Retina (tissue), 1 donor: ENCODE data around the gene PITPNC1.
"Not testable (repeated sequence)": the region's sequence is repeated elsewhere in the genome, so short reads cannot be mapped to it uniquely, and the experiment has no call there.

Experiments used
- DNase-seq: peaks from one replicate; pipeline ENCODE4 v3.0.0-alpha.2; 2016

The PITPNC1 gene

DNA sequence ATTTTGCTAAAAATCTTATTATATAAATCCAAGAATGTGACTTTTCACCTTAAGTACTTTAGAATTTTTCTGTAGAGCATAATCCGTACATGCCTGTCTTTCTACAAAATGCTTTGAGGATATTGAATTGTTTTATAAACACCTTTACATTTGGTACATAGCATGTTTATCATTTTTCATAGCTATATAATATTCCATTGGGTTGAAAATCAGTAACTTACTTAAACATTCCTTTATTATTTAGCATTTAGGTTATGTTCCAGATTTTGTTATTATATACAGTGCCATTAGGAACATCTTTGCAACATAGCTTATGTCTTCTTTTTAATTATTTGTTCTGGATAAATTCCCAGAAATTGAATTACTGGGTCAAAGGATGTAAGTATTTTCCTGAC is 323.6 kb downstream of the PITPNC1 start:
- no peak for DNase-seq

- not testable (repeated sequence) for DNase-seq
Measured at GRCh38 chr17:67702861-67703260, 325.8 kb downstream of the PITPNC1 start.

- no peak for DNase-seq
Measured at GRCh38 chr17:67707442-67707841, 330.4 kb downstream of the PITPNC1 start.

GRCh38 chr17:67708378-67708777 is 331.3 kb downstream of the PITPNC1 start:
- DNase-seq: no peak

DNA sequence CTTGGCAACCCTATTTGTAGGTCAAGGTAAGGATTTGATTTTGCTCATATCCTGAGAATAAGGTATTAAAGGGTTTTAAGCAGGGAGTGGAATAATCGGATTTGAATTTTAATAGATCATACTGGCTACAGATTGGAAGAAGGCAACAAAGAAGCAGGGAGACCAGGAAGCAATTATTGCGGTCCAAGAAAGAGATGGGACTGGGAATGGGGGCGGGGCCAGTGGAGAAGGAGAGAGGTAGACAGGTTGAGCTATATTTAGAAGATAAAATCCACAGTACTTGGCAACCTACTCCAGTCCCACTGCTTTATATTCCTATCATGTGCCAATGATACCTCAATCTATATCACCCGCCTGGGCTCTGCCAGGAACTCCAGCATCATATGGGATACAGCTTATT is 334.8 kb downstream of the PITPNC1 start:
- DNase-seq: no peak

GRCh38 chr17:67712375-67712774 is 335.3 kb downstream of the PITPNC1 start:
- no peak for DNase-seq

DNA sequence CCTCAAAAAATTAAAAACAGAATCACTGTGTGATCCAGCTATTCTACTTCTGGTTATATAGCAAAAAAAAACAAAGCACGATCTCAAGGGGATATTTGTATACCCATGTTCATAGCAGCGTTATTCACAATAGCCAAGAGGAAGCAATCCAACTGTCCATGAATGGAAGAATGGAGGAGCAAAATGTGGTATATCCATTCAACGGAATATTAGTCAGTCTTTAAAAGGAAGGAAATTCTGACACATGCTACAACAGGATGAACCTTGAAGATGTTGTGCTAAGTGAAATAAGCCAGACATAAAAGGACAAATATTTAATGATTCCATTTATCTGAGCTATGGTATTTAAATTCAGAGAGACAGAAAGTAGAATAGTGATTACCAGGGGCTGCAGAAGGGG is 336.1 kb downstream of the PITPNC1 start:
- DNase-seq: no peak

GRCh38 chr17:67716405-67716798 is 339.3 kb downstream of the PITPNC1 start:
- no peak for DNase-seq

DNA sequence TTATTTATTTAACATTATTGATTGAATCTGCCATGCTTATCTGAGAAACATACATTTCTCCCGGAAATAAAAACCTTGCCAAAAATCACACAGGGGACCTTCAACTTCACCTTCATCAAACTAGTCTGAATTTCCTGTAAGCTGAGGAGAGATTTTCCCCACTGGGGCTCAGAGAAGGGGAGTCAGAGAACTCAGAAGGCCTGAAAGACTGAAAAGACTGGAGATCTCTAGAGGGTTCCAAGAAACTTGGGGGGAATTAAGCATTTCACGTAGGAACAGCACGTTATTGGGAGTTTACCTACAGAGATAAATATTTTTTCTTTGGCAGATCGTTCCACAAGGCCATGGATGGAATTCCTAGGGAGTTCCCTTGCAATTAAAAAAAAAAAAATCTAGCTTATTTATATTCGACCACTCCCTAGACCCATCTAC is 340.1 kb downstream of the PITPNC1 start:
- DNase-seq: no peak

DNA sequence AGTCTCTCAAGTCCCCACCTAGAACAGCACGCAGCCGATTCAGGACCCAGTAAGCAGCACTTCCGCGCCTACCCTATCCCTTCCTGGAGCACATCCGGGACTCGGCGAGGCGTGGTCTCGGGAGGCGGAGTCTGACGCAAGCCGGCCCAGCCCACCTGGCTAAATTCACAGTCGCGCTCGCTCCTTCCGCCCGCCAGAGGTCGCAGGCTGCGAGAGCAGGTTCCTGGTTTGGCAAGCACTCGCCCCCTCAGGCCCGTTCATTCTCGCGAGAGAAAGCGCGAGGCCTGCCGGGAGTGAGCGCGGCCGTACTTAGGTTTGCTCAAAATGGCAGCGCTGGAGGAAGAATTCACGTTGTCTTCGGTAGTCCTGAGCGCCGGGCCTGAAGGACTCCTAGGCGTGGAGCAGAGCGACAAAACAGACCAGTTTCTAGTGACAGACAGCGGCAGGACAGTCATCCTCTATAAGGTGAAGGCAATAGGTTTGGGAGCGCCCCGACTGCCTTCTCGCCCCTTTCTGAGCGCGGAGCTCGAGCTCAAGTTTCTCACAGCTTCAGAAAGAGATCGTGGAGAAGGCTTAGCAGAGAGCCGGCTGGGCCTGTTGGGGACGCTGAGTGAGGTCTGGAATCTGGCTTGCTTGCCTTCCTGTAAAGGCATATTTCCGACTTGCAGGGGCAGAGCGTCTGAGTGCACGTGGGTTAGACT is 340.7 kb downstream of the PITPNC1 start, which contains the start of gene NOL11:
Gene NOL11 (plus strand): TSS at position 313 of the 701 bp plus-strand sequence. CDS start 12 bp downstream, at position 325.
- DNase-seq: peak; percentile 99

- no peak for DNase-seq
Measured at GRCh38 chr17:67718325-67718941, 341.4 kb downstream of the PITPNC1 start.

DNA sequence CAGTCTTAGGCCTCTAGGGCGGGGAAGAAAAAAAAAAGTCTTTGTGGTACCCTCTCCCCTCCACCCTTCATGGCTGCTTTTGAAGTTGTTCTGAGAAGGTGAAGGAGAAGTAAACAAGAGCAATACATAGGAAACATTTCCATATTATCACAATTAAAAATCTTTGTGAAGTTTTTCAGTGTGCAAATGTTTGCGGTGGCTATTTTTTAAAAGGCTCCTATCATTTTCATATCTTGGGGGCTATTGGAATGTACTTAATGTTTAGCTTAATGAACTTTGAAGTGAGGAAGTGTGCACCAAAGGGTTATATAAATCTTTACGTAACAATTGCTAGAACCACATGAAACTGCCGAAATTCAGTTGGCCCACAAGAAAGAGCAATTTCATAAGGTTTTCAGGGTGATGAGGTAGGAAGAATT is 348.3 kb downstream of the PITPNC1 start:
- DNase-seq: no peak

- DNase-seq: no peak
Measured at GRCh38 chr17:67725807-67726206, 348.7 kb downstream of the PITPNC1 start.

DNA sequence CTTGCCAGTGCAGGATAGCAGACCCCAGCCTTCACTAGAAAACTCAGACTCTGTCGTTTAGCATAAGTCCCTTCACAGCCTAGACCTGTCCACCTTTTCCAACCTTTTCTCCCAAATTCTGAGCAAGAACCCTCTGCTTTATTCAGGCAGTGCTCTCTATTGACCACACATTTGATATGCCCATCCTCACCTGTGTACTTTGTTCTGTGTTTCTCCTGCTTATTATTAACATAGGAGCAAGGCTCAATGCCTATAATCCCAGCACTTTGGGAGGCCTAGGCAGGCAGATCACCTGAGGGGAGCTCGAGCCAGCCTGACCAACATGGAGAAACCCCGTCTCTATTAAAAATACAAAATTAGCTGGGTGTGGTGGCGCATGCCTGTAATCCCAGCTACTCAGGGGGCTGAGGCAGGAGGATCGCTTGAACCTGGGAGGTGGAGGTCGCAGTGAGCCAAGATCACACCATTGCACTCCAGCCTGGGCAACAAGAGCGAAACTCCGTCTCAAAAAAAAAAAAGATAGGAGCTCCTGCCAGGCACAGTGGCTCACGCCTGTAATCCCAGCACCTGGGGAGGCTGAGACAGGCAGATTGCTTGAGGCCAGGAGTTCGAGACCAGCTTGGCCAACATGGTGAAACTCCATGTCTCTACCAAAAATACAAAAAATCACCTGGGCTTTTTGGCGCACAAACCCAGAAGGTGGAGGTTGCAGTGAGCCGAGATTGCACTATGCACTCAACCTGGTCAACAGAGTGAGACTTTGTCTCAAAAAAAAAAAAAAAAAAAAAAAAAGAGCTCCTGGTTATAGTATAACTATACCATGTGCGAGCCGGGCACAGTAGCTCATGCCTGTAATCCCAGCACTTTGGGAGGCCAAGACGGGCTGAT is 350.3 kb downstream of the PITPNC1 start:
- not testable (repeated sequence) for DNase-seq

GRCh38 chr17:67729903-67730302 is 352.8 kb downstream of the PITPNC1 start:
- DNase-seq: no peak

GRCh38 chr17:67730731-67731130 is 353.6 kb downstream of the PITPNC1 start:
- no peak for DNase-seq

GRCh38 chr17:67733449-67733848 is 356.4 kb downstream of the PITPNC1 start:
- DNase-seq: no peak

GRCh38 chr17:67737145-67737544 is 360.1 kb downstream of the PITPNC1 start:
- no peak for DNase-seq

DNA sequence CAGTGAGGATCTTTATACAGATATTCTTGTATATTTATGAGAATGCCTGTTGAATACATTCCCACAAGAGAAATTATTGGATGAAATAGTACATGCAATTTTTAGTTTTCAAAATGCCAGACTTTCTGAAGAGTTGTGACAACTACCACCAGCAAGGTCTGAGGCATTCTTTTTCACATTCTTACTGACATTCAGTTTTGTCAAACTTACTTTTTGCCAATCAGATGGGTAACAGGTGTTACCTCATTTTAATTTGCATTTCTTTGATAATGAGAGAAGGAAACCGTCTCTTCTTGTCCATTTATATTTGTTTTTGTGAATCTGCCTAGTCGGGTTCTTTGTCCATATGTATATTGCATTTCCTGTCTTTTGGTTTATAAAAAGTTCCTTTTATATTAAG is 364.9 kb downstream of the PITPNC1 start:
- no peak for DNase-seq
